A549 (cell line): ENCODE data around the gene NBEAL2.

ENCODE experiments used
- CBX8 ChIP-seq: fragments of 200-600 bp; sonication (generic); IDR thresholded peaks from 2 replicates; pipeline ENCODE4 v1.6.1; 2016
- EP300 ChIP-seq, 2 experiments: fragments of >200 bp; sonication (Bioruptor Twin); formaldehyde crosslinking; IDR thresholded peaks; 2 replicates in 1 of 2; 3 replicates in 1 of 2; pipeline ENCODE4 v1.6.1; 2016 to 2017
- POLR2A ChIP-seq: IDR thresholded peaks from 2 replicates; pipeline ENCODE4 v1.6.1; 2012; ENCODE audit warnings: mild to moderate bottlenecking, low read length
- ZC3H11A ChIP-seq: fragments of 450-650 bp; IDR thresholded peaks from 2 replicates; pipeline ENCODE4 v1.6.1; 2014; ENCODE audit warnings: antibody characterized with exemption, mild to moderate bottlenecking
- ZSCAN20 ChIP-seq: fragments of 250-450 bp; sonication (Bioruptor Pico); IDR thresholded peaks from 2 replicates; pipeline ENCODE4 v1.8.0; 2022; ENCODE audit warnings: mild to moderate bottlenecking, moderate library complexity
- TF ChIP-seq, protein P1 (sequence below): fragments of >200 bp; sonication (Bioruptor Twin); formaldehyde crosslinking; IDR thresholded peaks from 3 replicates; pipeline ENCODE4 v1.5.1; 2016
- TF ChIP-seq, protein P2 (sequence below): fragments of 450-650 bp; IDR thresholded peaks from 2 replicates; pipeline ENCODE4 v1.6.1; 2014; ENCODE audit warnings: antibody characterized with exemption
- TF ChIP-seq, protein P3 (sequence below): fragments of 150-350 bp; IDR thresholded peaks from 2 replicates; pipeline ENCODE4 v1.6.1; 2014; ENCODE audit warnings: low read depth, mild to moderate bottlenecking, low read length
- TF ChIP-seq, protein P4 (sequence below): IDR thresholded peaks from 2 replicates; pipeline ENCODE4 v1.6.1; 2012

DNA sequence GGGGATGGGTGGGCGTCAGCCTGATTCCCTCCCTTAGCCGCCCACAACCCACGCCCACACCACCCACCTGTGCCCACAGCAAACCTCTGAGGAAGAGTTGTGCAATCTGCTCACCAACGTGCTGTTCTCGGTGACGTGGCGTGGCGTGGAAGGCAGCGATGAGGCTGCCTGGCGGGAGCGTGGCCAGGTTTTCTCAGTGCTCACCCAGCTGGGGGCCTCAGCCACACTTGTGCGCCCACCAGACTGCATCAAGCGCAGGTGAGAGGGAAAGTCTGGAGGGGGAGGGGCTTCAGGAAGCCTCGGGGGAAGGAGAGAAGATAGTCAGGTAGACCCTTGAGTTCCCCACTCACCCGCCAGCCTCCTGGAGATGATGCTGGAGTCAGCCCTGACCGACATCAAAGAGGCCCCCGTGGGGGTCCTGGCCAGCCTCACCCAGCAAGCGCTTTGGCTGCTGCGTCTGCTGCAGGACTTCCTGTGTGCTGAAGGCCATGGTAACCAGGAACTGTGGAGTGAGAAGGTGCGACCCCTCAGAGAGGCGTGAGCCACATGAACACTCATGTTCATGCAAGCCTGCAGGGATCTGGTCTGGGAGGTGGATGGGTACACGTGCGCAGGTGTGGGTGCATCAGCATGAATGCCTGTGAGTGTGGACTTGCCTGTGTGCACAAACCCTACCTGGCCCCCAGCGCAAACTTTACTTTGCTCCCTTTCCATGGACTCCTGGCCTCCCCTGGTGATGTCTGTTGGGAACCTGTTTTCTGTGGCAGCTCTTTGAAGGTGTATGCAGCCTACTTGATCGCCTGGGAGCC, 21.7 kb downstream of the NBEAL2 start:
- TF ChIP-seq ZC3H11A (no peak), CBX8 (no peak), ZSCAN20 (CRISPR knock-in tag) (no peak), POLR2A (no peak), EP300 (IDR thresholded peaks at IDR 0.05) (no peak)
- TF ChIP-seq, protein P1, sequence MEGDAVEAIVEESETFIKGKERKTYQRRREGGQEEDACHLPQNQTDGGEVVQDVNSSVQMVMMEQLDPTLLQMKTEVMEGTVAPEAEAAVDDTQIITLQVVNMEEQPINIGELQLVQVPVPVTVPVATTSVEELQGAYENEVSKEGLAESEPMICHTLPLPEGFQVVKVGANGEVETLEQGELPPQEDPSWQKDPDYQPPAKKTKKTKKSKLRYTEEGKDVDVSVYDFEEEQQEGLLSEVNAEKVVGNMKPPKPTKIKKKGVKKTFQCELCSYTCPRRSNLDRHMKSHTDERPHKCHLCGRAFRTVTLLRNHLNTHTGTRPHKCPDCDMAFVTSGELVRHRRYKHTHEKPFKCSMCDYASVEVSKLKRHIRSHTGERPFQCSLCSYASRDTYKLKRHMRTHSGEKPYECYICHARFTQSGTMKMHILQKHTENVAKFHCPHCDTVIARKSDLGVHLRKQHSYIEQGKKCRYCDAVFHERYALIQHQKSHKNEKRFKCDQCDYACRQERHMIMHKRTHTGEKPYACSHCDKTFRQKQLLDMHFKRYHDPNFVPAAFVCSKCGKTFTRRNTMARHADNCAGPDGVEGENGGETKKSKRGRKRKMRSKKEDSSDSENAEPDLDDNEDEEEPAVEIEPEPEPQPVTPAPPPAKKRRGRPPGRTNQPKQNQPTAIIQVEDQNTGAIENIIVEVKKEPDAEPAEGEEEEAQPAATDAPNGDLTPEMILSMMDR: no peak
- TF ChIP-seq, protein P2, sequence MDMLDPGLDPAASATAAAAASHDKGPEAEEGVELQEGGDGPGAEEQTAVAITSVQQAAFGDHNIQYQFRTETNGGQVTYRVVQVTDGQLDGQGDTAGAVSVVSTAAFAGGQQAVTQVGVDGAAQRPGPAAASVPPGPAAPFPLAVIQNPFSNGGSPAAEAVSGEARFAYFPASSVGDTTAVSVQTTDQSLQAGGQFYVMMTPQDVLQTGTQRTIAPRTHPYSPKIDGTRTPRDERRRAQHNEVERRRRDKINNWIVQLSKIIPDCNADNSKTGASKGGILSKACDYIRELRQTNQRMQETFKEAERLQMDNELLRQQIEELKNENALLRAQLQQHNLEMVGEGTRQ: no peak
- TF ChIP-seq, protein P3, sequence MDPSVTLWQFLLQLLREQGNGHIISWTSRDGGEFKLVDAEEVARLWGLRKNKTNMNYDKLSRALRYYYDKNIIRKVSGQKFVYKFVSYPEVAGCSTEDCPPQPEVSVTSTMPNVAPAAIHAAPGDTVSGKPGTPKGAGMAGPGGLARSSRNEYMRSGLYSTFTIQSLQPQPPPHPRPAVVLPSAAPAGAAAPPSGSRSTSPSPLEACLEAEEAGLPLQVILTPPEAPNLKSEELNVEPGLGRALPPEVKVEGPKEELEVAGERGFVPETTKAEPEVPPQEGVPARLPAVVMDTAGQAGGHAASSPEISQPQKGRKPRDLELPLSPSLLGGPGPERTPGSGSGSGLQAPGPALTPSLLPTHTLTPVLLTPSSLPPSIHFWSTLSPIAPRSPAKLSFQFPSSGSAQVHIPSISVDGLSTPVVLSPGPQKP: no peak
- TF ChIP-seq, protein P4, sequence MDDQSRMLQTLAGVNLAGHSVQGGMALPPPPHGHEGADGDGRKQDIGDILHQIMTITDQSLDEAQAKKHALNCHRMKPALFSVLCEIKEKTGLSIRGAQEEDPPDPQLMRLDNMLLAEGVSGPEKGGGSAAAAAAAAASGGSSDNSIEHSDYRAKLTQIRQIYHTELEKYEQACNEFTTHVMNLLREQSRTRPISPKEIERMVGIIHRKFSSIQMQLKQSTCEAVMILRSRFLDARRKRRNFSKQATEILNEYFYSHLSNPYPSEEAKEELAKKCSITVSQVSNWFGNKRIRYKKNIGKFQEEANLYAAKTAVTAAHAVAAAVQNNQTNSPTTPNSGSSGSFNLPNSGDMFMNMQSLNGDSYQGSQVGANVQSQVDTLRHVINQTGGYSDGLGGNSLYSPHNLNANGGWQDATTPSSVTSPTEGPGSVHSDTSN: no peak
